ENCODE measurements around the gene ZNF789.
"Not testable (repeated sequence)": the region's sequence is repeated elsewhere in the genome, so short reads cannot be mapped to it uniquely, and the experiment has no call there.

The ZNF789 gene

GRCh38 chr7:99472561-99473314 is at the start of gene ZNF789:
Gene ZNF789, plus strand, starts transcription at chr7:99472890. Its CDS starts 3,567 bp downstream, at chr7:99476457.
- DNase-seq = peak; percentile 95

- DNase-seq = no peak
Observed at GRCh38 chr7:99424932-99425730, 47.6 kb upstream of the ZNF789 start.

GRCh38 chr7:99428972-99429566 is 43.6 kb upstream of the ZNF789 start:
- DNase-seq = no peak

- no peak for DNase-seq
Observed at GRCh38 chr7:99429756-99430155, 42.9 kb upstream of the ZNF789 start.

GRCh38 chr7:99431756-99432540 is 40.7 kb upstream of the ZNF789 start:
- DNase-seq = not testable (repeated sequence)

- DNase-seq = no peak
Observed at GRCh38 chr7:99433158-99433557, 39.5 kb upstream of the ZNF789 start.

GRCh38 chr7:99437946-99438572 is 34.6 kb upstream of the ZNF789 start:
- DNase-seq = no peak

- peak; percentile 89 to 91 for DNase-seq
Observed at GRCh38 chr7:99438573-99439480, 33.9 kb upstream of the ZNF789 start, which contains the start of the genes CPSF4 and PTCD1. Gene CPSF4, plus strand, starts transcription at chr7:99438943. Its CDS starts 140 bp downstream, at chr7:99439083. Gene PTCD1, minus strand, starts transcription at chr7:99438798. Its CDS starts 3,556 bp downstream, at chr7:99435242.

GRCh38 chr7:99440195-99440594 is 32.5 kb upstream of the ZNF789 start:
- DNase-seq = no peak

- no peak for DNase-seq
Observed at GRCh38 chr7:99446096-99446495, 26.6 kb upstream of the ZNF789 start.

GRCh38 chr7:99447943-99448342 is 24.7 kb upstream of the ZNF789 start:
- DNase-seq = peak in 1 of 2 experiments; percentile 17

GRCh38 chr7:99448855-99449254 is 23.8 kb upstream of the ZNF789 start:
- no peak for DNase-seq

- DNase-seq = no peak
Observed at GRCh38 chr7:99449326-99449725, 23.4 kb upstream of the ZNF789 start.

- no peak for DNase-seq
Observed at GRCh38 chr7:99451936-99452335, 20.8 kb upstream of the ZNF789 start.

GRCh38 chr7:99452541-99452940 is 20.1 kb upstream of the ZNF789 start:
- DNase-seq = no peak

GRCh38 chr7:99453105-99453504 is 19.6 kb upstream of the ZNF789 start:
- no peak for DNase-seq

GRCh38 chr7:99455874-99456273 is 16.8 kb upstream of the ZNF789 start:
- no peak for DNase-seq

GRCh38 chr7:99456288-99456687 is 16.4 kb upstream of the ZNF789 start:
- no peak for DNase-seq

GRCh38 chr7:99457050-99457649 is 15.5 kb upstream of the ZNF789 start:
- DNase-seq = no peak

- no peak for DNase-seq
Observed at GRCh38 chr7:99457650-99458493, 14.8 kb upstream of the ZNF789 start.

All from NCI-H524 (cell line).